HG02852 (cell line): ENCODE results near the gene PACRG.

Experiments used
- ATAC-seq: cut with Tn5 transposase; IDR thresholded peaks from one replicate; pipeline ENCODE4 v1.9.1; 2021; ENCODE audit warnings: mild to moderate bottlenecking, moderate library complexity; ENCODE audit not compliant: unreplicated experiment

The PACRG gene

GRCh38 chr6:162862462-162862861 lies 134.7 kb downstream of the PACRG start:
- ATAC-seq: no peak

DNA sequence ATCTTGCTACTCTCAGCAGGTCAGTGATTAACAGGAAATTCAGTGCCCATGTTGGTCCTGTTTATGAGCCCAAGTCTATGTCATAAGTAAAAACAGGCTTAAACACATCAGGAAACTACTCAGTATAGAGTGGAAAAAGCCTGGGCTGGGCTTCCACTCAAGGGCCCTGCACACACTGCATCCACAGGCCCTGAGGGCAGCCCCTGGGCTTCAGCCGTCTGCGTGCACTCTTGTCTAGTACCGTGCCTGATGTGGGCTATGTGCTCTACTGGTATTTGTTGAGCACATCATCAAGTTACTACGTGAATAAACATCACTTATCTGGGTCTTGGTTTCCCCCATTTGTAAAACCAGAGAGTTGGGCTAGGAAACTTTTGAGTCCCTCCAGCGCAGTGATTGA lies 135.2 kb downstream of the PACRG start:
- no peak for ATAC-seq

GRCh38 chr6:162863821-162864220 lies 136.0 kb downstream of the PACRG start:
- no peak for ATAC-seq

- ATAC-seq: no peak
These were observed 137.1 kb downstream of the PACRG start for GRCh38 chr6:162864911-162865310.

DNA sequence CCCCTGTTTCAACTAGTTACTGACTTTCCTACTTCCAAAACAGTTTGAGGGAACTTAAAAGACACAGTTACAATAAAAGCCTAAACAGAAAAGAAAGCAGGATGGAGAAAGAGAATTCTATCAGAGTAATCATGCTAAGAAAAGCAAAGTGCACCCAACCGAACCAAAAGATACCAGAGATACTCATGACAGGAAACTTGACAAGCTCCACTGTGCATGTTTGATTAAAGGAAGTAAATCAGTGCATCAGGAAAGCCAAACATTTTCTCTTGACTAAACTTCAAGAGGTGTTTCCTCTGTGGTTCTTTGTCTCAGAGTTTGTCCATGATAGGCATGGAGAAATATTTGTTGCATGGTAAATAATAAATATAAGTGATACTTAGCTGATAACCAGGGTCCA lies 138.9 kb downstream of the PACRG start:
- no peak for ATAC-seq

GRCh38 chr6:162868397-162868796 lies 140.6 kb downstream of the PACRG start:
- ATAC-seq: no peak

DNA sequence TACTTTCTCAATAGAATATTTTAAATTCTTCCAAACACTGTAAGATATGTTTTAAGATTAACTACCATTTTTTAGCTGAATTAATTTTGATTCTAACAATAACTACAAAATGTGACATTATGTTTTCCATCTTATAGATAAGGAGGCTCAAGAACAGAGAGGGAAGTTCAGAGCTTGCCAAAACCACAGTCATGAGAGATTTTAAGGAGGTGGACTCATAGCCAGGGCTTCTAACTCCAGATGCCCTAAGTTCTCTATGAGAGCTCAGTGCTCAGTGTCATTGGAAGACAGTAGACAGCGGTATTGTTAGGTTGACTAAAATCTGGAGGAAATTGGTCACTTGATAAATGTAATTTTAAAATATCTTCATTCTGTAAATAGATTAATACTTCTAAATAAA lies 144.2 kb downstream of the PACRG start:
- no peak for ATAC-seq

- ATAC-seq: no peak
These were observed 145.8 kb downstream of the PACRG start for GRCh38 chr6:162873537-162873936.

DNA sequence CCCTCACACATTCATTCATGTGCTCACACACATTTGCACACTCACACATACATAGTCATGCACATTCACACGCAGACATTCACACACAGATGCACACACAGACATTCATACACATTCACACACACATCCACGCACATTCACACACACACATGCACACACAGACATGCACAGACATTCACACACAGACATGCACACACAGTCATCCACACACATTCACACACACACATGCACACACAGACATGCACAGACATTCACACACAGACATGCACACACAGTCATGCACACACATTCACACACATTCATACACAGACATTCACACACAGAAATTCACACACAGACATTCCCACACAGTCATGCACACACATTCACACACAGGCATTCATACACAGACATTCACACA lies 147.3 kb downstream of the PACRG start:
- no peak for ATAC-seq

- no peak for ATAC-seq
These were observed 155.2 kb downstream of the PACRG start for GRCh38 chr6:162882801-162883481.

DNA sequence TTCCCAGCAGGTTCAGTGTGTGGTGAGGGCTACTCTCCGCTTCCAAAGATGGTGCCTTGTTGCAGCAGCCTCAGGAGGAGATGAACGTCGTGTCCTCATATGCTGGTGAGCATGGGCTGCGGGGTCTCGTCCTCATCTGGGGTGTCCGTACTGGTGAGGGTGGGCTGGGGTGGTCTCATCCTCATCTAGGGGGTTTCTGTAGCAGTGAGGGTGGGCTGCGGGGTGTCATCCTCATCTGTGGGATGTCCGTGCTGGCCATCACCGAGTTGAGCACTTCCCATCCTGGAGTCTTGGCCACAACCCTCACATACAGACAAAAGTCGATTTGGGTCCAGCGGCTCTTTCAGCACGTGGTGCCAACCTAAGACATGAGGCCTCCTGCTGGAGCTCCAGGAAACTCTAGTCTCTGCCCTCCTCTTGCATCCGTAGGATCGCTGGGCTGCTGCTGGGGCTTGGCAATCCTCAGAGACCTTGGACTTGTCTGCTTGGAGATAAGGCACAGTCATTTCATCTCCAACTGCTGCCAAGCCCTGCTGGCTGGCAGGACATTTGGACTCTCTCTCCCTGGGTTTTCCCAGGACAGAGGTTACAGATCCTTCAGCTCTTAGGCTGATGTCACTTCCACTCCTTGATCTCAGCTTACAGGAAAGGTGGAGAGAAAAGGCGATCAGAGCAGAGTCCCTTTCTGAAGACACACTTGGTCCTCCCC lies 160.4 kb downstream of the PACRG start:
- no peak for ATAC-seq

- no peak for ATAC-seq
These were observed 161.5 kb downstream of the PACRG start for GRCh38 chr6:162889303-162889702.

GRCh38 chr6:162898011-162898410 lies 170.2 kb downstream of the PACRG start:
- no peak for ATAC-seq

- no peak for ATAC-seq
These were observed 171.4 kb downstream of the PACRG start for GRCh38 chr6:162899148-162899547.

GRCh38 chr6:162900503-162900902 lies 172.7 kb downstream of the PACRG start:
- ATAC-seq: no peak

- no peak for ATAC-seq
These were observed 176.4 kb downstream of the PACRG start for GRCh38 chr6:162904069-162904663.

- ATAC-seq: no peak
These were observed 178.7 kb downstream of the PACRG start for GRCh38 chr6:162906479-162906878.

- ATAC-seq: no peak
These were observed 180.2 kb downstream of the PACRG start for GRCh38 chr6:162907876-162908481.

GRCh38 chr6:162913206-162913605 lies 185.4 kb downstream of the PACRG start:
- no peak for ATAC-seq

DNA sequence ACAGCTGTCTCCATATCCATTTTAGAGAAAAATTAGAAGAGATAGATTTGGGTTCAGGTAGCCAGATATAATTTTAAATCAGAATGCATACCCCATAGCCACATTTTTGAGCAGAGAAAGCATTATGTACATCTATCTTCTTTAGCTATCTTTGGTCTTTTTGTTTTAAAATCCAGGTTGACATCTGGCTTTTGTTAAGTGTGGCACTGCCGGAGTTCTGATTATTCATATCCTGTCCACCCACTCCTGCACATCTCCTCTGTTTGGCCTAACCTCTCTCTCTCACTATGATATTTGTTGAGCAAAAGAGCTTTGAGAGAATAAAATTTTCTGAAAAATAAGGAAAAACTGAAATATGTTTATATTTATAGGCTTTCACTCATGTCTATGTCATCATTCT lies 189.7 kb downstream of the PACRG start:
- no peak for ATAC-seq

DNA sequence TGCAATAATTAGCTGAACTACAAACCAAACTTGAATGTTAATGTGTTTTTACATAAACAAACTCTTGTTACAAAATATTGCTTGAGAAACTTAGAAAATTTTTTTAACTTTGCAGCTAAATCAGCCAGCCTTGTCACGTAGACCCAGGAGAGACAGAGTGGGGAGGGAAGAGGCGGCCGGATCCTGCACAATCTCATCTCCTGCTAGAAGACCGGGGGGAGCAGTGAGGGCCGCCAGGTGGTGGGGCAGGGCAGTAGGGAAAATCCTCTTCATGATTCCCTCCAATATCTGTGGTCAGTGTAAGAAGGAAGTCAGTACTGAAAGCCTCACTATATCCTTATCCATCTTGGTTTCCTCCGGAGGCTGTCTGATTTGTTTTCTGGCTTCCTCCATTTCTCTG lies 193.3 kb downstream of the PACRG start:
- ATAC-seq: no peak

DNA sequence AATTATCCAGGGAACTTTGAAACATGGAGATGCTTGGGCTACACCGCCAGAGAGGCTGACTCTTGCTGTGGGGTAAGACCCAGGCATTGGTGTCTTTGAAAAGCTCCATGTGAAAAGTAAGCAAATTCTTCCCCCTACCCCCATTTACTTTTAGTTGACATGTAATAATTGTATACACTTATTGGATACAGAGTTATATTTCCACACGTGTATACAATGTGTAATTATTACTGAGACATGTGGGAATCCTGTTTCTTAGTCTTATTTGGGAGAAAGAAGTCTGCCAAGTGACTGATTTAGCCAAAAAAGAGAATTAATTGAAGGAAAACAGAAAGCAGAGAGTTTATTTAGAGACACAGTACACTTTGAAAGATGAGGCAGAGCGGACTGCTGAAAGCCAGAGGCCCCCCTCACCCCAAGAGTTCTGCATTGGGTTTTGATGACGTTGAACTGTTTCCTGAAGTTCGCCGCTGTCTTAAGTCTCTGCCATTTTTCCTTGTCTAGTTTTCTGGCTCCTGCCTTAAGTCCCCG lies 193.8 kb downstream of the PACRG start:
- ATAC-seq: no peak
